GM13976 (cell line): ENCODE results near the gene DDO.

Experiments used
- DNase-seq: peaks from one replicate; pipeline ENCODE4 v3.0.0; 2012; ENCODE audit warnings: low spot score
- in situ Hi-C: fragments of 300-500 bp; cut with MboI; formaldehyde crosslinking; loops from one replicate; pipeline ENCODE4 v1.12.0; 2022; ENCODE audit warnings: low sequenced_read_pairs, mixed read lengths, inconsistent platforms; ENCODE audit not compliant: unreplicated experiment
- TF ChIP-seq, protein P1 (sequence below): IDR thresholded peaks from 2 replicates; pipeline ENCODE4 v1.5.1; 2012; ENCODE audit warnings: borderline replicate concordance, mild to moderate bottlenecking; ENCODE audit not compliant: insufficient read depth; ENCODE audit errors: extremely low read depth, missing control alignments, control extremely low read depth

The DDO gene

DNA sequence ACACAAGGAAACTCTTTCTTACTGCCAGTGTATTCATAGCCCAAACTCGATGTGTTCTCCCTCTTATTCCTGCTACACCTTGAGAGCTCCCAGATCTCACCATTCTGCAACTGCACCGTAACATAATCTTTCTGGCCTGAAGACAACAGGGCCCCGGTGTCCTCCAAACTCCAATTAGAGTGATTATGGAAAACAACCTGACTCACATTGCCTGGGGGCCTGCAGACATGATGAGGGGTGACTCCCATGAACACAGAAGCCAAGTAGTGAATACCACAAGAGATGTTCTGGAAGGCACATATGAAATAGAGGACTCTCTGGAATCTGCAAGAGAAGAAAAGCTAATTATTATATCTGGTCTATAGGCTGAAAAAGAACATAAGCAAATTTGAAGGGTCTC, 41.3 kb upstream of the DDO start:
- TF ChIP-seq, protein P1, sequence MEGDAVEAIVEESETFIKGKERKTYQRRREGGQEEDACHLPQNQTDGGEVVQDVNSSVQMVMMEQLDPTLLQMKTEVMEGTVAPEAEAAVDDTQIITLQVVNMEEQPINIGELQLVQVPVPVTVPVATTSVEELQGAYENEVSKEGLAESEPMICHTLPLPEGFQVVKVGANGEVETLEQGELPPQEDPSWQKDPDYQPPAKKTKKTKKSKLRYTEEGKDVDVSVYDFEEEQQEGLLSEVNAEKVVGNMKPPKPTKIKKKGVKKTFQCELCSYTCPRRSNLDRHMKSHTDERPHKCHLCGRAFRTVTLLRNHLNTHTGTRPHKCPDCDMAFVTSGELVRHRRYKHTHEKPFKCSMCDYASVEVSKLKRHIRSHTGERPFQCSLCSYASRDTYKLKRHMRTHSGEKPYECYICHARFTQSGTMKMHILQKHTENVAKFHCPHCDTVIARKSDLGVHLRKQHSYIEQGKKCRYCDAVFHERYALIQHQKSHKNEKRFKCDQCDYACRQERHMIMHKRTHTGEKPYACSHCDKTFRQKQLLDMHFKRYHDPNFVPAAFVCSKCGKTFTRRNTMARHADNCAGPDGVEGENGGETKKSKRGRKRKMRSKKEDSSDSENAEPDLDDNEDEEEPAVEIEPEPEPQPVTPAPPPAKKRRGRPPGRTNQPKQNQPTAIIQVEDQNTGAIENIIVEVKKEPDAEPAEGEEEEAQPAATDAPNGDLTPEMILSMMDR, result no peak
- no peak for DNase-seq
- in situ Hi-C loops, result no loop called here

DNA sequence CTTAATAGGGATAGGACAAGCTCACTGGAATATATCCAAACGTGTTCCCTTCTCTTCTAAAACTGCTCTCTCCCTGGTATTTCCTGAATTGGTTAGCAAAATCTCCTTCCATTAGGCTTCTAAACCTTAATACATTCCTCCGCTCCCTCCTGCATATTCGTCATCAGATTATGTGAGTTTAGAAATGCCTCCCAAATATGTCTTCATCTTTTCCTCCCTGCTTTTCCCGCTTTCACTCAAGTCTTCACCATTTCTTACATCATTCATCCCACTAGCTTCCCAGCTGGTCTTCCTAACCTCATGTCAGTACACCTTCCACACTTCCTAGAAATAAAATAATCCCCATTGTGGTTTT, 34.1 kb upstream of the DDO start:
- DNase-seq, result no peak
- in situ Hi-C loops, result no loop called here
- TF ChIP-seq, protein P1, result no peak

DNA sequence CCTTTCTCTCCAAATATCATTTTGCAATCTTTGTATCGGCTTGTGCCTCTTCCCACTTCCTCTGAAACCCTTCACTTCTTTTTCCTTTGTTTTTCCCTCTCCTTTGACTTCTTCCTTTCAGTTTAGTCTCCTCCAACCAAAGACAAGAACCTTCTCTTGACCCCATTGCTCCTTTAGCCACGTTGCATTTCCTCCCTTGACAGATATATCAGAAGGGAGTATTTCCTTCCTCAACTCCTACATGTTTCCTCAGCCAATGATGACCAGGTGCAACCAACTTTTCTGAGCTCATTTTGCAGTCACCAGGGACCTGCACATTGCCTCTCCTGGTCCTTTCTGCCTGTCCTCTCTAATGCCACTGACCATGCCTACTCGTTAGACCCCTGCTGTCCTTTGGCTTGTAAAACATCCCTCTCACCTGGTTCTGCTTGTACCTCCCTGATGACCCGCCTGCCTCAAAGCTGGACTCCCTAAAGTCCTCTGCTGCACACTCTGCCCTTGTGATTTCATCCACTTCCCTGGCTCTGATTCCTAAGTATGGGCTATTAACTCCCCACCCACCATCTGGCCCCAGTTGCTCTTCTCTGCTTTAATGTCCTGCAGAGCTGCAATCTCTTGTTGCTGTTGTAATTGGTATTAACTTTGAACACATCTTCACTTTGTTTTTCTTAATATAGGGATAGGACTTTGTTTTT, 33.6 kb upstream of the DDO start:
- TF ChIP-seq, protein P1, result no peak
- in situ Hi-C loops, result no loop called here
- DNase-seq, result no peak

DNA sequence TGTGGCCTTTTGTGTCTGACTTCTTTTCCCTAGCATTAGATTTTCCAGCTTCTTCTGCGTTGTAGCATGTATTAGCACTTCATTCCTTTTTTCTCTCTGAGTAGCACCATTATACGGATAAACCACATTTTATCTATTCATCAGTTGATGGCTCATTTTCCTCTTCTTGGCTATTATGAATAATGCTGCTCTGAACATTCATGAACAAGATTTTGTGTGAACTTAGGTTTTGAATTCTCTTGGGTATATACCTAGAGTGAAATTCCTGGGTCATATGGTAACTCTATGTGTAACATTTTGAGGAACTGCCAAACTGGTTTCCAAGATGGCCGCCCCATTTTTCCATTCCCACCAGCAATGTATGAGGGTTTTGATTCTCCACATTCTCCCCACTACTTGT, 32.4 kb upstream of the DDO start:
- in situ Hi-C loops, result no loop called here
- DNase-seq, result no peak
- TF ChIP-seq, protein P1, result no peak

DNA sequence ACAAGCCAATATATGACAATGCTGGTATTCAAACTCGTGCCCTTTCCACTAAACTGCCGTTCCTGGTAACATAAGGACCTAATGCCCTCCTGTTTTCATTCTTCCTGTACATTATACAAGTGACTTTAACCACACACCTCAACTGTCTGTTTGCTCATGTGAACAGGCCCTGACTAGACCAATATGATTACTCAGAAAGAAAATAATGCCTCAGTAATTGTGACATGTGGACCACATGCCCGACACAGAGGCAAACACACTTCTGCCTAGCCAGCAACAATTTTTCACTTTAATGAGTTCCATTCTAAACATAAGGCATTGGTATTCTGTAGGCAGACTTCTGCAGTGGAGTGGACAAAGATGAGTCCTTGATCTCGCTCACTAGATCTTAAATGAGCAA, 31.0 kb upstream of the DDO start:
- no peak for DNase-seq
- TF ChIP-seq, protein P1, result no peak
- in situ Hi-C loops, result no loop called here

DNA sequence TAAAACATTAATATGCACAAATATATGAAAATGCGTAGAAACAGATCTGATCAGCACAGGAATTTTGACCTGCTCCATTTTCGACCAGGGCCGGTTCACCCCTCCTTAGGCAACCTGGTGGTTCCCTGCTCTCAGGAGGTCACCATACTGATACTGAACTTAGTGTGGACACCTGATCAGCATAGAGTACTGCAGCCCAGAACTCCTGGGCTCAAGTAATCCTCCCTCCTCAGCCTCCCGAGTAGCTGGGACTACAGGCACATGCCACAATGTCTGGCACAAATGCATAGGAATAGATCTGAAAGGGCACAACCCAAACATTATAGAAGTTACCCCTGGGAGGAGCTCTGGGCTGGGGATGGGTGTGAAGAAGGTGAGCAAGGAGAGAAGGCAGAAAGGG, 24.7 kb upstream of the DDO start:
- in situ Hi-C loops, result no loop called here
- DNase-seq, result no peak
- TF ChIP-seq, protein P1, result no peak
